GM23338 (cell line): ENCODE measurements around the gene CHRNA4. TPM values are rescaled to one million over a fixed set of nuclear protein-coding genes. Genes with fewer than 3 reads are reported as not detected.

Experiments
- ATAC-seq: fragments of 200-7000 bp; cut with Tn5 transposase; 3 replicates; pipeline ENCODE4 v1.9.1; 2020
- DNase-seq: peaks from one replicate; pipeline ENCODE4 v3.0.0-alpha.2; 2015; ENCODE audit warnings: low spot score
- H2AFZ ChIP-seq: fragments of 200-600 bp; sonication (generic); 2 replicates; pipeline ENCODE4 v1.8.0; 2016; ENCODE audit warnings: antibody characterized with exemption, mild to moderate bottlenecking, moderate library complexity
- H3F3A ChIP-seq: fragments of 200-600 bp; sonication (generic); replicated peaks from 2 replicates; pipeline ENCODE4 v1.8.0; 2017; ENCODE audit warnings: antibody characterized with exemption, mixed run types, low read depth
- H3K27ac ChIP-seq: fragments of 200-600 bp; sonication (generic); 2 replicates; pipeline ENCODE4 v1.6.1; 2016; ENCODE audit warnings: low read depth
- H3K27me3 ChIP-seq: fragments of 200-600 bp; sonication (generic); 2 replicates; pipeline ENCODE4 v1.8.0; 2016; ENCODE audit warnings: mild to moderate bottlenecking, mixed run types, moderate library complexity; ENCODE audit not compliant: insufficient read depth
- H3K36me3 ChIP-seq: fragments of 200-600 bp; sonication (generic); 2 replicates; pipeline ENCODE4 v1.8.0; 2016; ENCODE audit warnings: mild to moderate bottlenecking; ENCODE audit not compliant: insufficient read depth
- H3K4me1 ChIP-seq: fragments of 200-600 bp; sonication (generic); 2 replicates; pipeline ENCODE4 v1.8.0; 2016; ENCODE audit warnings: mild to moderate bottlenecking, moderate library complexity; ENCODE audit not compliant: insufficient read depth
- H3K4me2 ChIP-seq: fragments of 200-600 bp; sonication (generic); 2 replicates; pipeline ENCODE4 v1.7.1; 2017; ENCODE audit warnings: mixed run types
- H3K4me3 ChIP-seq: fragments of 200-600 bp; sonication (generic); 2 replicates; pipeline ENCODE4 v1.6.1; 2016; ENCODE audit warnings: mixed run types
- H3K79me2 ChIP-seq: fragments of 200-600 bp; sonication (generic); replicated peaks from 2 replicates; pipeline ENCODE4 v1.8.0; 2017; ENCODE audit warnings: mild to moderate bottlenecking; ENCODE audit not compliant: insufficient read depth
- H3K9me2 ChIP-seq: fragments of 200-600 bp; sonication (generic); 2 replicates; pipeline ENCODE4 v1.8.0; 2017; ENCODE audit not compliant: insufficient read depth
- H4K20me1 ChIP-seq: fragments of 200-600 bp; sonication (generic); replicated peaks from 2 replicates; pipeline ENCODE4 v1.8.0; 2017; ENCODE audit warnings: mild to moderate bottlenecking; ENCODE audit not compliant: insufficient read depth
- H3K27ac Mint-ChIP-seq: 2 replicates; pipeline ENCODE4 v1.8.0; 2020; ENCODE audit warnings: inconsistent platforms, mild to moderate bottlenecking, moderate library complexity, mixed read lengths
- H3K27me3 Mint-ChIP-seq: 3 replicates; pipeline ENCODE4 v1.8.0; 2022; ENCODE audit warnings: low read depth, mild to moderate bottlenecking, moderate library complexity, mixed read lengths, inconsistent platforms; ENCODE audit not compliant: insufficient read depth, poor library complexity
- H3K36me3 Mint-ChIP-seq: 3 replicates; pipeline ENCODE4 v1.8.0; 2021; ENCODE audit warnings: low read depth, mild to moderate bottlenecking, inconsistent platforms, moderate library complexity, mixed read lengths
- H3K4me1 Mint-ChIP-seq: 3 replicates; pipeline ENCODE4 v1.8.0; 2020; ENCODE audit warnings: mild to moderate bottlenecking, inconsistent platforms, mixed read lengths
- H3K4me3 Mint-ChIP-seq: 3 replicates; pipeline ENCODE4 v1.8.0; 2021; ENCODE audit warnings: moderate library complexity, mild to moderate bottlenecking, inconsistent platforms, mixed read lengths
- H3K9me3 Mint-ChIP-seq: 3 replicates; pipeline ENCODE4 v1.8.0; 2020; ENCODE audit warnings: moderate library complexity, mild to moderate bottlenecking, inconsistent platforms, mixed read lengths
- CTCF ChIP-seq, 2 experiments: fragments of 200-600 bp in 1 of 2; sonication (generic) in 1 of 2; conservative IDR thresholded peaks; 2 replicates each; pipeline versions ENCODE4 v1.5.1 to v1.6.1; 2016 to 2017; ENCODE audit warnings: antibody characterized with exemption in 2 of 2, low read depth in 2 of 2, mild to moderate bottlenecking in 2 of 2, moderate library complexity in 1 of 2
- ZNF331 ChIP-seq: fragments of 250-450 bp; sonication (Bioruptor Pico); IDR thresholded peaks from 2 replicates; pipeline ENCODE4 v1.5.0; 2020; ENCODE audit warnings: low read depth, mild to moderate bottlenecking, moderate library complexity
- ZNF462 ChIP-seq: fragments of 250-450 bp; sonication (Bioruptor Pico); IDR thresholded peaks from 2 replicates; pipeline ENCODE4 v1.5.0; 2020; ENCODE audit warnings: mild to moderate bottlenecking, moderate library complexity
- polyA plus RNA-seq: library from polyadenylated mRNA; unstranded; fragments of >200 nt; fragmentation: Nextera tagmentation; extraction: Ambion mirVana; gene quantifications from 2 replicates; pipeline ENCODE4 v1.2.1, GENCODE V29; 2016
- total RNA-seq: library from RNA; depleted of rRNA; stranded (reverse); fragments of >200 nt; shearing (Covaris generic); gene quantifications from 2 replicates; pipeline ENCODE4 v1.2.3, GENCODE V29; 2014

The CHRNA4 gene
- total and polyA plus RNA-seq, 2 experiments from 2014 or later: 2.7 to 3.9 TPM

GRCh38 chr20:63310265-63310991, 50.7 kb downstream of the CHRNA4 start:
- no peaks in the 10 kb centered on the region for H3K79me2 ChIP-seq
- no peaks in the 10 kb centered on the region for H3K27me3 Mint-ChIP-seq
- no peak for ATAC-seq
- no peak for TF ChIP-seq ZNF331 (CRISPR knock-in tag)
- H3K36me3 Mint-ChIP-seq: no peaks in the 10 kb centered on the region
- no peak overlapping the region for H3K27ac ChIP-seq
- peaks cover 4% of the 10 kb centered on the region; the same call in 1 of the 3 replicates for H3K4me1 Mint-ChIP-seq
- H3F3A ChIP-seq: no peaks in the 10 kb centered on the region
- no peak for DNase-seq
- no peaks in the 10 kb centered on the region for H3K36me3 ChIP-seq
- no peak overlapping the region for H3K27ac Mint-ChIP-seq
- H2AFZ ChIP-seq: no peak overlapping the region
- no peaks in the 10 kb centered on the region for H3K9me2 ChIP-seq
- H3K4me3 ChIP-seq: no peak overlapping the region
- H3K4me3 Mint-ChIP-seq: no peak overlapping the region; the same call in 2 of the 3 replicates
- H3K4me1 ChIP-seq: no peaks in the 10 kb centered on the region
- H3K9me3 Mint-ChIP-seq: no peaks in the 10 kb centered on the region
- H3K27me3 ChIP-seq: no peaks in the 10 kb centered on the region
- H3K4me2 ChIP-seq: no peak overlapping the region
- H4K20me1 ChIP-seq: no peaks in the 10 kb centered on the region

DNA sequence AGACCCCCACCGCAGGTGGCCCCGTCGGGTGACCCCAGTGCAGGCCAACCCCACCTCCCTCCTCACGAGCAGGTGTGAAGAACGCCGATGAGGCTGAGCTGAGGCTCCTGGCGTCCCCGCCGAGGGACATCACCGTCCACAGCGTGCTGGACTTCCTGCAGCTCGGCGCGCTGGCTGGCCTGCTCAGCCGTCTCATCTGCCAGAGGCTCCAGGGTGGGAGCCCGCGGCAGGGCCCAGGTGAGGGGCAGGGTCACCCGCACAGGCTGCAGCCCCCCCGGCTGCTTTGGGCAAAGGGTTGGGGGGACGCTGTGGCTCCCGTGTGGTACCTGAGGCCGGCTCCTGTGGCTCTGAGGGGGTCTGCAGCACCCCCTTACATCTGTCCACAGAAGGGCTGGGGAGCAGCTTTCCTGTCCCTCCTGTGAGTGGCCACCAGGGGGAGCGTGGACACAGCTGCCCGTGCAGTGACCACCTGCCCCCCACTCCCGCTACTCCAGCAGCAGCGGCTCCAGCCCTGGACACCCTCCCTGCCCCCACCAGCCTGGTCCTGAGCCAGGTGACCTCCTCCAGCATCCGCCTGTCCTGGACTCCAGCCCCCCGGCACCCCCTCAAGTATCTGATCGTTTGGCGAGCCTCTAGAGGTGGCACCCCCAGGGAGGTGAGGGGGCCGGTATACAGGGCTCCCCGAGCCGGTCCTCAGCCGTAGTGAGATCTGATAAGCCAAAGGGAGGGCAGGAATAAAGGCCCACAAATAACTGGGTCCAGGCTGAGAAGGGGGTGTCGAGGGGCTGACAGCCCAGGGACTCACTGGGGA, 51.7 kb downstream of the CHRNA4 start:
- no peak overlapping the region for H3K4me2 ChIP-seq
- no peaks in the 10 kb centered on the region for H3K4me1 ChIP-seq
- H3F3A ChIP-seq: no peaks in the 10 kb centered on the region
- no peaks in the 10 kb centered on the region for H3K36me3 ChIP-seq
- no peaks in the 10 kb centered on the region for H3K9me2 ChIP-seq
- peak; percentile 85 for ATAC-seq
- Mint-ChIP-seq H3K4me1 (peaks cover 4% of the 10 kb centered on the region; the same call in 1 of the 3 replicates), H3K36me3 (no peaks in the 10 kb centered on the region), H3K27me3 (peaks cover 5% of the 10 kb centered on the region), H3K9me3 (peaks cover 4% of the 10 kb centered on the region; the same call in 1 of the 3 replicates), H3K27ac (no peak overlapping the region), H3K4me3 (no peak overlapping the region)
- H3K27ac ChIP-seq: no peak overlapping the region
- H2AFZ ChIP-seq: no peak overlapping the region
- H3K27me3 ChIP-seq: no peaks in the 10 kb centered on the region
- H3K4me3 ChIP-seq: no peak overlapping the region
- peak; percentile 76 for DNase-seq
- TF ChIP-seq ZNF462 (CRISPR knock-in tag) (no peak), CTCF (conservative IDR thresholded peaks at IDR 0.05; ENCODE audit: low read depth in 2 of 2) (peak; percentile 66 to 87)
- H4K20me1 ChIP-seq: no peaks in the 10 kb centered on the region
- H3K79me2 ChIP-seq: no peaks in the 10 kb centered on the region
